CD4-positive, alpha-beta T cell (primary cell): ENCODE measurements around the gene KRT1. TPM values are rescaled to one million over a fixed set of nuclear protein-coding genes. Genes with fewer than 3 reads are reported as not detected.

Source experiments
- ATAC-seq: fragments of 200-7000 bp; cut with Tn5 transposase; one replicate; pipeline ENCODE4 v1.10.0; 2022; ENCODE audit warnings: mild to moderate bottlenecking; ENCODE audit not compliant: poor library complexity
- CTCF ChIA-PET: fragments of 350-600 bp; sonication (Branson Sonifier 250); formaldehyde crosslinking; loops from one replicate; lab custom pipeline; 2021; ENCODE audit warnings: antibody characterized with exemption, inconsistent platforms; lab: Charles Lee
- POLR2A ChIA-PET: fragments of 350-600 bp; sonication (Branson Sonifier 250); formaldehyde crosslinking; loops from one replicate; lab custom pipeline; 2021; ENCODE audit warnings: antibody characterized with exemption, inconsistent platforms; lab: Charles Lee
- DNase-seq, 14 experiments: peaks; one replicate each; pipeline ENCODE4 v3.0.0-alpha.2; 2013 to 2020; ENCODE audit warnings: mixed read lengths in 2 of 14
- H3K27ac ChIP-seq, 2 donors: one replicate each; pipeline versions ENCODE4 v1.5.1 to v1.7.0; 2013; ENCODE audit warnings: low read length in 2 of 2, low read depth in 1 of 2, mild to moderate bottlenecking in 1 of 2
- H3K27me3 ChIP-seq, 2 experiments: 1 replicate in 1 of 2; 2 replicates in 1 of 2; pipeline versions ENCODE4 v1.6.1 to v1.7.0; 2013; ENCODE audit warnings: low read length in 2 of 2, control low read depth in 1 of 2, mild to moderate bottlenecking in 1 of 2, moderate library complexity in 1 of 2; ENCODE audit not compliant: insufficient read depth in 2 of 2, control insufficient read depth in 1 of 2
- H3K36me3 ChIP-seq: one replicate; pipeline ENCODE4 v1.6.1; 2013; ENCODE audit warnings: low read length, control low read depth; ENCODE audit not compliant: insufficient read depth
- H3K4me1 ChIP-seq: one replicate; pipeline ENCODE4 v1.6.1; 2013; ENCODE audit warnings: low read length, control low read depth; ENCODE audit not compliant: insufficient read depth
- H3K4me3 ChIP-seq: one replicate; pipeline ENCODE4 v1.5.1; 2013; ENCODE audit warnings: mild to moderate bottlenecking, low read length, moderate library complexity
- H3K9me3 ChIP-seq, 2 experiments: 1 replicate in 1 of 2; 2 replicates in 1 of 2; pipeline versions ENCODE4 v1.6.1 to v1.7.0; 2013; ENCODE audit warnings: low read length in 2 of 2, mild to moderate bottlenecking in 2 of 2, control low read depth in 1 of 2, moderate library complexity in 1 of 2; ENCODE audit not compliant: control insufficient read depth in 1 of 2, insufficient read depth in 1 of 2
- H3K27ac Mint-ChIP-seq: one replicate; pipeline ENCODE4 v1.8.0; 2020; ENCODE audit warnings: mixed read lengths
- H3K27me3 Mint-ChIP-seq: one replicate; pipeline ENCODE4 v1.8.0; 2021; ENCODE audit warnings: mixed read lengths
- H3K36me3 Mint-ChIP-seq: one replicate; pipeline ENCODE4 v1.8.0; 2021; ENCODE audit warnings: low read depth, mixed read lengths
- H3K4me1 Mint-ChIP-seq: one replicate; pipeline ENCODE4 v1.8.0; 2021; ENCODE audit warnings: low read depth, mixed read lengths
- H3K4me3 Mint-ChIP-seq: one replicate; pipeline ENCODE4 v1.8.0; 2020; ENCODE audit warnings: mild to moderate bottlenecking, mixed read lengths
- H3K9me3 Mint-ChIP-seq: one replicate; pipeline ENCODE4 v1.8.0; 2020; ENCODE audit warnings: mixed read lengths
- CTCF ChIP-seq: fragments of 200-600 bp; IDR thresholded peaks from one replicate; pipeline ENCODE4 v1.8.0; 2022; ENCODE audit warnings: antibody characterized with exemption, mild to moderate bottlenecking
- intact Hi-C, 2 experiments: fragments of 100-400 bp; cut with DNase I in 1 of 2; cut with micrococcal nuclease in 1 of 2; formaldehyde crosslinking; loops; one replicate each; pipeline versions ENCODE4 v1.15.1 to v1.9.0; 2023 to 2025; cut with DNase I, micrococcal nuclease
- total RNA-seq, 174 experiments: library from RNA in 2 of 174; stranded (reverse) in 2 of 174; gene quantifications; one replicate each; pipeline ENCODE4 v1.2.3 and lab custom pipeline; 2021 to 2026

The KRT1 gene
- total RNA-seq, 2 experiments from 2014 or later: 3.9 to 4.0 TPM

- DNase-seq (no peak), ATAC-seq (no peak)
- ChIA-PET POLR2A (interaction anchor here (0.8 to 2.1 kb wide), 7 partner anchors 10 to 62 kb away, joined by 3 to 6 read pairs (median 4); no protein-coding TSS in a partner anchor), CTCF (interaction anchor here (1.1 to 1.3 kb wide), 2 partner anchors 62 to 222 kb away, joined by 3 read pairs; no protein-coding TSS in a partner anchor)
- Mint-ChIP-seq H3K27ac (peak overlapping the region; percentile 99), H3K27me3 (no peaks in the 10 kb centered on the region), H3K4me3 (peak overlapping the region; percentile 20), H3K4me1 (peaks cover 77% of the 10 kb centered on the region), H3K36me3 (peaks cover 5% of the 10 kb centered on the region), H3K9me3 (peaks cover 2% of the 10 kb centered on the region)
- TF ChIP-seq CTCF: no peak
- Histone ChIP-seq H3K9me3 (peaks cover 0 to 16% of the 10 kb centered on the region in 2 experiments), H3K36me3 (no peaks in the 10 kb centered on the region), H3K27ac (no peak overlapping the region), H3K4me1 (peaks cover 67% of the 10 kb centered on the region), H3K4me3 (no peak overlapping the region), H3K27me3 (no peaks in the 10 kb centered on the region)
- intact Hi-C loops: no loop called here
Observed at GRCh38 chr12:52648012-52648550, 32.1 kb downstream of the KRT1 start.

GRCh38 chr12:52647601-52648000 lies 32.6 kb downstream of the KRT1 start:
- Histone ChIP-seq H3K4me1 (peaks cover 72% of the 10 kb centered on the region), H3K36me3 (no peaks in the 10 kb centered on the region), H3K9me3 (peaks cover 0 to 16% of the 10 kb centered on the region in 2 experiments), H3K27ac (no peak overlapping the region), H3K4me3 (no peak overlapping the region), H3K27me3 (no peaks in the 10 kb centered on the region)
- ATAC-seq: no peak
- intact Hi-C loops: no loop called here
- no peak overlapping the region for H3K4me3 Mint-ChIP-seq
- peaks cover 79% of the 10 kb centered on the region for H3K4me1 Mint-ChIP-seq
- no peaks in the 10 kb centered on the region for H3K27me3 Mint-ChIP-seq
- TF ChIP-seq CTCF: no peak
- H3K9me3 Mint-ChIP-seq: peaks cover 2% of the 10 kb centered on the region
- H3K36me3 Mint-ChIP-seq: peaks cover 5% of the 10 kb centered on the region
- POLR2A ChIA-PET: interaction anchor here (1.2 to 2.1 kb wide), 6 partner anchors 19 to 62 kb away, joined by 3 to 6 read pairs (median 4); no protein-coding TSS in a partner anchor
- CTCF ChIA-PET: interaction anchor here (1.1 to 1.3 kb wide), 2 partner anchors 62 to 223 kb away, joined by 3 read pairs; no protein-coding TSS in a partner anchor
- peak overlapping the region; percentile 99 for H3K27ac Mint-ChIP-seq
- DNase-seq: no peak

- ChIA-PET CTCF (no interaction called here), POLR2A (interaction anchor here (1.0 to 5.8 kb wide), 4 partner anchors 12 to 61 kb away, joined by 3 to 50 read pairs (median 13); no protein-coding TSS in a partner anchor)
- peak overlapping the region; percentile 68 to 75 for H3K27ac ChIP-seq
- ATAC-seq (no peak), DNase-seq (no peak)
- Mint-ChIP-seq H3K4me1 (peaks cover 86% of the 10 kb centered on the region), H3K36me3 (peaks cover 5% of the 10 kb centered on the region), H3K4me3 (peak overlapping the region; percentile 11), H3K9me3 (peaks cover 2% of the 10 kb centered on the region), H3K27me3 (no peaks in the 10 kb centered on the region), H3K27ac (peak overlapping the region; percentile 99)
- no peak overlapping the region for H3K4me3 ChIP-seq
- peaks cover 79% of the 10 kb centered on the region for H3K4me1 ChIP-seq
- H3K36me3 ChIP-seq: no peaks in the 10 kb centered on the region
- TF ChIP-seq CTCF: no peak
- no peaks in the 10 kb centered on the region for H3K27me3 ChIP-seq
- H3K9me3 ChIP-seq: peaks cover 0 to 11% of the 10 kb centered on the region in 2 experiments
- intact Hi-C loops: no loop called here
Observed at GRCh38 chr12:52646613-52647012, 33.6 kb downstream of the KRT1 start.
